ENCODE data around the gene TIAM1. TPM values are rescaled to one million over a fixed set of nuclear protein-coding genes. Genes with fewer than 3 reads are reported as not detected.

TIAM1 gene
- total RNA-seq, 1 donor from 2014 or later, result 131 TPM

DNA sequence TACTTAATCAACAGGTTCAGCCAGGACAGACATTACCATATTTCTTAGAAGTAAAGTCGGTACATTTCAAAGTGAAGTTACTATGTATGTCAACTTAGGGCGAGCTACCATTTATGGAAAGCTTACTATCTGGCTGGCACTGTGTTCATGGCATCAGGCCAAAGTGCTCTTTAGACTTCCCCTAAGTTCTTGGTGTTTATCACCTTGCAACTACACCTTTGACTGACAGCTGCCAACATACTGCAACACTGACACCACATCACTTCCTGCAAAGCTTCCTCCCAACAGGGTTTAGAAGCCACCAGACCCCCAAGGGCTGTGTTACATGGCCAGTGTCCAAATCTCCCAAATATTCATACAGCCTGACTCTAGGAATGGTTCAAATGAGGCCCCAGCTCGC, 61.0 kb downstream of the TIAM1 start:
- TF ChIP-seq, protein P1, sequence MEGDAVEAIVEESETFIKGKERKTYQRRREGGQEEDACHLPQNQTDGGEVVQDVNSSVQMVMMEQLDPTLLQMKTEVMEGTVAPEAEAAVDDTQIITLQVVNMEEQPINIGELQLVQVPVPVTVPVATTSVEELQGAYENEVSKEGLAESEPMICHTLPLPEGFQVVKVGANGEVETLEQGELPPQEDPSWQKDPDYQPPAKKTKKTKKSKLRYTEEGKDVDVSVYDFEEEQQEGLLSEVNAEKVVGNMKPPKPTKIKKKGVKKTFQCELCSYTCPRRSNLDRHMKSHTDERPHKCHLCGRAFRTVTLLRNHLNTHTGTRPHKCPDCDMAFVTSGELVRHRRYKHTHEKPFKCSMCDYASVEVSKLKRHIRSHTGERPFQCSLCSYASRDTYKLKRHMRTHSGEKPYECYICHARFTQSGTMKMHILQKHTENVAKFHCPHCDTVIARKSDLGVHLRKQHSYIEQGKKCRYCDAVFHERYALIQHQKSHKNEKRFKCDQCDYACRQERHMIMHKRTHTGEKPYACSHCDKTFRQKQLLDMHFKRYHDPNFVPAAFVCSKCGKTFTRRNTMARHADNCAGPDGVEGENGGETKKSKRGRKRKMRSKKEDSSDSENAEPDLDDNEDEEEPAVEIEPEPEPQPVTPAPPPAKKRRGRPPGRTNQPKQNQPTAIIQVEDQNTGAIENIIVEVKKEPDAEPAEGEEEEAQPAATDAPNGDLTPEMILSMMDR (IDR thresholded peaks at IDR 0.05; ENCODE audit: unreplicated experiment), result no peak
- Mint-ChIP-seq H3K27ac (ENCODE audit: unreplicated experiment) (no peak overlapping the region), H3K4me3 (ENCODE audit: unreplicated experiment) (no peak overlapping the region), H3K4me1 (ENCODE audit: unreplicated experiment) (peaks cover 25% of the 10 kb centered on the region), H3K9me3 (ENCODE audit: unreplicated experiment) (no peaks in the 10 kb centered on the region), H3K27me3 (ENCODE audit: unreplicated experiment) (peaks cover 2% of the 10 kb centered on the region), H3K36me3 (ENCODE audit: low read depth, unreplicated experiment) (peaks cover 13% of the 10 kb centered on the region)
- no peak for DNase-seq (ENCODE audit: low spot score)

DNA sequence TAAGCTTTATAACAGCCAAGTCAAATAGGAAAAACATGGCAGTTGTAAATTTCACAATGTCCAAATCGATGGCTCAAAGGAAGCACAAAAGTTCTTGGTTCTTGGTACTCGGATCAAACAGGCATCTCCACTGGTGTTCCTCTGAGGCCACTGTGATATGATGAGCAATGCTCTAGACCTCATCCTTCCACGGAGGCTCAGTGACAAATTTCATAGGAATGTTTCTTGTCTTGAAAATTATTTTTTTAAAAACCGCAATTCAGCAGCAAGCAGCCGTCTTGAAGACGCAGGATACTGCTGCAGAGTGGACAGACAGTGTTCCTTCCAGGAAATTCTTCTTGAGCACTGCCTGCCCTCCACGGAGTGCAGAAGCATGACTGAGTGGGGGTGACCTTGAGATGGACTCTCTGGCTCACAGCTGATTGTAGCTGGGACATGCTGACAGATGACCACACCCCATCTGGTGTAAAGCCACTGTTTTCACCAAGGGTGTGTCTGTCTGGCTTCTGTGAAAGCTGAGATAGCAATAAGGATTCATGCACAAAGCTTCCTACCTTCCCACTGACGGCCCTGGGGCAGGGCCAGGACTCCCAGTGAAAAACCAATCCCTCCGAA, 61.9 kb downstream of the TIAM1 start:
- TF ChIP-seq, protein P1 (IDR thresholded peaks at IDR 0.05; ENCODE audit: unreplicated experiment), result no peak
- Mint-ChIP-seq H3K4me1 (ENCODE audit: unreplicated experiment) (peaks cover 25% of the 10 kb centered on the region), H3K27me3 (ENCODE audit: unreplicated experiment) (peaks cover 2% of the 10 kb centered on the region), H3K36me3 (ENCODE audit: low read depth, unreplicated experiment) (peaks cover 5% of the 10 kb centered on the region), H3K4me3 (ENCODE audit: unreplicated experiment) (no peak overlapping the region), H3K27ac (ENCODE audit: unreplicated experiment) (no peak overlapping the region), H3K9me3 (ENCODE audit: unreplicated experiment) (no peaks in the 10 kb centered on the region)
- no peak for DNase-seq (ENCODE audit: low spot score)

DNA sequence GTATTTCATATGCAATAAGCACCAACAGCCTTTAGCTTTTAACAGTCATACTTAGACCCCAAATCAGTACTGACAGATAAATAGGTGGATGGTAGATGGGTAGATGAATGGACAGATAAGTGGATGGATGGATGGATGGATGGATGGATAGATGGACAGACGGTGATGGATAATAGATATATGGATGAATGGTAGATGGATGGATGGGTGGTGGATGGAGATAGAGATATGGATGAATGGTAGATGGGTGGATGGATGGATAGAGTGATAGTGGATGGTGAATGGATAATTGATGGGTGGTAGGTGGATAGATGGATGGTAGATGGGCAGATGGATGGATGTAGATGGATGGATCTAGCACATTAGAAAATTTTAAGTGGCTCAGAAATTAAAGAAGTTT, 62.5 kb downstream of the TIAM1 start:
- no peak overlapping the region for H3K4me3 Mint-ChIP-seq (ENCODE audit: unreplicated experiment)
- peaks cover 2% of the 10 kb centered on the region for H3K27me3 Mint-ChIP-seq (ENCODE audit: unreplicated experiment)
- H3K36me3 Mint-ChIP-seq (ENCODE audit: low read depth, unreplicated experiment), result peaks cover 5% of the 10 kb centered on the region
- no peak overlapping the region for H3K27ac Mint-ChIP-seq (ENCODE audit: unreplicated experiment)
- peaks cover 27% of the 10 kb centered on the region for H3K4me1 Mint-ChIP-seq (ENCODE audit: unreplicated experiment)
- no peak for DNase-seq (ENCODE audit: low spot score)
- H3K9me3 Mint-ChIP-seq (ENCODE audit: unreplicated experiment), result no peaks in the 10 kb centered on the region
- TF ChIP-seq, protein P1 (IDR thresholded peaks at IDR 0.05; ENCODE audit: unreplicated experiment), result no peak

DNA sequence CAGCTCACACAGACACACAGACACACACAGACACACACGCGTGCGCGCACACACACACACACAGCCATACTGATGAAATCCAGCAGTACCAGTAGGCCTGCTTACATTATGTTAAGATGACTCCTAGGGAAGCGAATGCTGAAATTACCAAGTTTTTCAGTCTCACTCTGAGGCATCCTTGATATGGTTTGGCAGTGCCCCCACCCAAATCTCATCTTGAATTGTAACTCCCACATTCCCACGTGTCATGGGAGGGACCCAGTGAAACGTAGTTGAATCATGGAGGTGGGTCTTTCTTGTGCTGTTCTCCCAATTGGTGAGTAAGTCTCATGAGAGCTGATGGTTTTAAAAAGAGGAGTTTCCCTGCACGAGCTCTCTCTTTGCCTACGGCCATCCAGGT, 64.1 kb downstream of the TIAM1 start:
- H3K4me1 Mint-ChIP-seq (ENCODE audit: unreplicated experiment), result peaks cover 28% of the 10 kb centered on the region
- peaks cover 2% of the 10 kb centered on the region for H3K27me3 Mint-ChIP-seq (ENCODE audit: unreplicated experiment)
- no peak overlapping the region for H3K4me3 Mint-ChIP-seq (ENCODE audit: unreplicated experiment)
- no peak overlapping the region for H3K27ac Mint-ChIP-seq (ENCODE audit: unreplicated experiment)
- no peaks in the 10 kb centered on the region for H3K9me3 Mint-ChIP-seq (ENCODE audit: unreplicated experiment)
- no peak for DNase-seq (ENCODE audit: low spot score)
- peaks cover 5% of the 10 kb centered on the region for H3K36me3 Mint-ChIP-seq (ENCODE audit: low read depth, unreplicated experiment)
- TF ChIP-seq, protein P1 (IDR thresholded peaks at IDR 0.05; ENCODE audit: unreplicated experiment), result no peak

DNA sequence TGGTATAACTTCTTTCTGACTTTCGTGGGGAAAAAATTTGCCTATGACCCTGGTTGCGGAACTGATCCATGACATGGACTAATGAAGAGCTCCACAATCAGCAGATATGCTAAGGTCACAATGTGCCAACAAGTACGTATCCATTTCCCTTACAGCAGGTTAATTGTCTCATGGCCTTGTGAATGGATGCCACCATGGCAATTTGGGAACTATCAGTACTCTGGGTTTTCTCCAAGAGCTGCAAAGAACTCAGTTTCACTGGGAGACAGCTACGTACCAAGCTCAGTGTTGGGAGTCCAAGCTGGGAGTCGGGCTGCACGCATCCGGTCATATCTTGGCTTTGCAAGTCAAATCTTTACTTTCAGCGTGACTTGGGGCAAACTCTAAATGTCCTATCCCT, 64.8 kb downstream of the TIAM1 start:
- no peaks in the 10 kb centered on the region for H3K9me3 Mint-ChIP-seq (ENCODE audit: unreplicated experiment)
- DNase-seq (ENCODE audit: low spot score), result no peak
- peaks cover 24% of the 10 kb centered on the region for H3K4me1 Mint-ChIP-seq (ENCODE audit: unreplicated experiment)
- H3K27ac Mint-ChIP-seq (ENCODE audit: unreplicated experiment), result no peak overlapping the region
- no peak overlapping the region for H3K4me3 Mint-ChIP-seq (ENCODE audit: unreplicated experiment)
- TF ChIP-seq, protein P1 (IDR thresholded peaks at IDR 0.05; ENCODE audit: unreplicated experiment), result no peak
- H3K27me3 Mint-ChIP-seq (ENCODE audit: unreplicated experiment), result peaks cover 2% of the 10 kb centered on the region
- peaks cover 5% of the 10 kb centered on the region for H3K36me3 Mint-ChIP-seq (ENCODE audit: low read depth, unreplicated experiment)
